ENCODE measurements around the gene IGSF21.

Gene IGSF21

GRCh38 chr1:18348354-18348753 lies 240.8 kb downstream of the IGSF21 start:
- no peak for TF ChIP-seq CTCF (conservative IDR thresholded peaks at IDR 0.05; ENCODE audit: low read depth, low read length)
- Histone ChIP-seq H4K20me1 (ENCODE audit: insufficient read depth) (no peaks in the 10 kb centered on the region), H3K4me2 (no peak overlapping the region), H3K79me2 (ENCODE audit: insufficient read depth, low read depth) (no peaks in the 10 kb centered on the region), H3K27ac (no peak overlapping the region), H3K27me3 (ENCODE audit: insufficient read depth, low read depth) (peaks cover 5% of the 10 kb centered on the region; the same call in 1 of the 2 replicates), H3K4me3 (IDR thresholded peaks at IDR 0.05; ENCODE audit: insufficient read depth, low read depth, low read length) (no peak overlapping the region), H3K36me3 (ENCODE audit: insufficient read depth) (no peaks in the 10 kb centered on the region), H3K9ac (no peak overlapping the region), H2AFZ (ENCODE audit: low read depth) (no peak overlapping the region), H3K4me1 (ENCODE audit: low read depth, poor library complexity, severe bottlenecking) (no peaks in the 10 kb centered on the region)

- Histone ChIP-seq H3K9ac (no peak overlapping the region), H3K36me3 (ENCODE audit: insufficient read depth) (no peaks in the 10 kb centered on the region), H3K4me2 (no peak overlapping the region), H3K27ac (no peak overlapping the region), H3K4me1 (ENCODE audit: low read depth, poor library complexity, severe bottlenecking) (no peaks in the 10 kb centered on the region), H3K27me3 (ENCODE audit: insufficient read depth, low read depth) (peaks cover 5% of the 10 kb centered on the region; the same call in 1 of the 2 replicates), H2AFZ (ENCODE audit: low read depth) (no peak overlapping the region), H3K79me2 (ENCODE audit: insufficient read depth, low read depth) (no peaks in the 10 kb centered on the region), H3K4me3 (IDR thresholded peaks at IDR 0.05; ENCODE audit: insufficient read depth, low read depth, low read length) (no peak overlapping the region), H4K20me1 (ENCODE audit: insufficient read depth) (no peaks in the 10 kb centered on the region)
- TF ChIP-seq CTCF (conservative IDR thresholded peaks at IDR 0.05; ENCODE audit: low read depth, low read length), result no peak
Measured at GRCh38 chr1:18350747-18351146, 243.1 kb downstream of the IGSF21 start.

GRCh38 chr1:18351735-18352134 lies 244.1 kb downstream of the IGSF21 start:
- Histone ChIP-seq H2AFZ (ENCODE audit: low read depth) (no peak overlapping the region), H3K4me1 (ENCODE audit: low read depth, poor library complexity, severe bottlenecking) (no peaks in the 10 kb centered on the region), H4K20me1 (ENCODE audit: insufficient read depth) (no peaks in the 10 kb centered on the region), H3K27me3 (ENCODE audit: insufficient read depth, low read depth) (peaks cover 5% of the 10 kb centered on the region; the same call in 1 of the 2 replicates), H3K27ac (no peak overlapping the region), H3K9ac (no peak overlapping the region), H3K4me3 (IDR thresholded peaks at IDR 0.05; ENCODE audit: insufficient read depth, low read depth, low read length) (no peak overlapping the region), H3K36me3 (ENCODE audit: insufficient read depth) (no peaks in the 10 kb centered on the region), H3K4me2 (no peak overlapping the region), H3K79me2 (ENCODE audit: insufficient read depth, low read depth) (no peaks in the 10 kb centered on the region)
- no peak for TF ChIP-seq CTCF (conservative IDR thresholded peaks at IDR 0.05; ENCODE audit: low read depth, low read length)

- Histone ChIP-seq H3K79me2 (ENCODE audit: insufficient read depth, low read depth) (no peaks in the 10 kb centered on the region), H3K9ac (no peak overlapping the region), H4K20me1 (ENCODE audit: insufficient read depth) (no peaks in the 10 kb centered on the region), H3K27me3 (ENCODE audit: insufficient read depth, low read depth) (peaks cover 5% of the 10 kb centered on the region; the same call in 1 of the 2 replicates), H3K4me2 (no peak overlapping the region), H3K36me3 (ENCODE audit: insufficient read depth) (no peaks in the 10 kb centered on the region), H3K4me1 (ENCODE audit: low read depth, poor library complexity, severe bottlenecking) (no peaks in the 10 kb centered on the region), H2AFZ (ENCODE audit: low read depth) (no peak overlapping the region), H3K27ac (no peak overlapping the region), H3K4me3 (IDR thresholded peaks at IDR 0.05; ENCODE audit: insufficient read depth, low read depth, low read length) (no peak overlapping the region)
- no peak for TF ChIP-seq CTCF (conservative IDR thresholded peaks at IDR 0.05; ENCODE audit: low read depth, low read length)
Measured at GRCh38 chr1:18352636-18353265, 245.2 kb downstream of the IGSF21 start.
